Spleen (tissue), 7 donors: Measurements from ENCODE around the gene ADGRG4.

ENCODE experiments used
- POLR2A ChIP-seq, 3 donors: fragments of 450-650 bp; IDR thresholded peaks; one replicate each; pipeline ENCODE4 v1.5.1; 2017; ENCODE audit warnings: antibody characterized with exemption in 3 of 3, mild to moderate bottlenecking in 1 of 3
- POLR2AphosphoS5 ChIP-seq, 3 donors: sonication (generic); formaldehyde crosslinking; IDR thresholded peaks; one replicate each; pipeline ENCODE4 v1.5.1; 2017; ENCODE audit warnings: antibody characterized with exemption in 3 of 3
- TF ChIP-seq, protein P1 (sequence below), 11 experiments: fragments of 200-600 bp in 7 of 11; fragments of 450-650 bp in 4 of 11; sonication (generic) in 4 of 11; IDR thresholded peaks in 8 of 11; conservative IDR thresholded peaks in 3 of 11; 1 replicate in 7 of 11; 2 replicates in 4 of 11; pipeline versions ENCODE4 v1.4.0 to v1.8.0; 2016 to 2021; ENCODE audit warnings: antibody characterized with exemption in 11 of 11, inconsistent platforms in 4 of 11, mild to moderate bottlenecking in 1 of 11
- donor health status: DM: no; HTN: no; CAD: no; lungs with moderate emphysema.
- donor health status: DM: no; HTN: no; CAD: no.
- donor health status: DM: no; HTN: no; CAD: no.

DNA sequence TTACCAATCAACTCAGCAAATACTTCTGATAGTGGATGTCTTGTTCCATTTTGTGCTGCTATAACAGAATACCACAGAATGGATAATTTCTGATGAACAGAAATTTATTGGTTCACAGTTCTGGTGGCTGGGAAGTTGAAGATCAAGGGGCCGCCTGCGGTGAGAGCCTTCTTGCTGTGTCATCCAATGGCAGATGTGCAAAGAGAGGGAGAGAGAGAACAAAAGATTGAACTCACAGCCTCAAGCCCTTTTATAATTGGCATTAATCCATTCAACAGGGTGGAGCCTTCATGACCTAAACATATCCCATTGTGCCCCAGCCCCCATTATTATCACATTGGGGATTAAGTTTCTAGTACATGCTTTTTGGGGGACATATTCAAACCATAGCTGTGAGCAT lies 86.1 kb downstream of the ADGRG4 start:
- TF ChIP-seq, protein P1, sequence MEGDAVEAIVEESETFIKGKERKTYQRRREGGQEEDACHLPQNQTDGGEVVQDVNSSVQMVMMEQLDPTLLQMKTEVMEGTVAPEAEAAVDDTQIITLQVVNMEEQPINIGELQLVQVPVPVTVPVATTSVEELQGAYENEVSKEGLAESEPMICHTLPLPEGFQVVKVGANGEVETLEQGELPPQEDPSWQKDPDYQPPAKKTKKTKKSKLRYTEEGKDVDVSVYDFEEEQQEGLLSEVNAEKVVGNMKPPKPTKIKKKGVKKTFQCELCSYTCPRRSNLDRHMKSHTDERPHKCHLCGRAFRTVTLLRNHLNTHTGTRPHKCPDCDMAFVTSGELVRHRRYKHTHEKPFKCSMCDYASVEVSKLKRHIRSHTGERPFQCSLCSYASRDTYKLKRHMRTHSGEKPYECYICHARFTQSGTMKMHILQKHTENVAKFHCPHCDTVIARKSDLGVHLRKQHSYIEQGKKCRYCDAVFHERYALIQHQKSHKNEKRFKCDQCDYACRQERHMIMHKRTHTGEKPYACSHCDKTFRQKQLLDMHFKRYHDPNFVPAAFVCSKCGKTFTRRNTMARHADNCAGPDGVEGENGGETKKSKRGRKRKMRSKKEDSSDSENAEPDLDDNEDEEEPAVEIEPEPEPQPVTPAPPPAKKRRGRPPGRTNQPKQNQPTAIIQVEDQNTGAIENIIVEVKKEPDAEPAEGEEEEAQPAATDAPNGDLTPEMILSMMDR (IDR thresholded peaks at IDR 0.05 in 8 of 11, conservative IDR thresholded peaks at IDR 0.05 in 3 of 11), result no peak
- TF ChIP-seq POLR2AphosphoS5 (IDR thresholded peaks at IDR 0.05) (no peak), POLR2A (IDR thresholded peaks at IDR 0.05) (no peak)
